NCI-H748 (cell line): Measurements from ENCODE around the gene SUV39H1.

Experiments
- DNase-seq: peaks from one replicate; lab custom pipeline; 2025; ENCODE audit not compliant: unreplicated experiment; lab: John Stamatoyannopoulos, UW

The SUV39H1 gene

DNA sequence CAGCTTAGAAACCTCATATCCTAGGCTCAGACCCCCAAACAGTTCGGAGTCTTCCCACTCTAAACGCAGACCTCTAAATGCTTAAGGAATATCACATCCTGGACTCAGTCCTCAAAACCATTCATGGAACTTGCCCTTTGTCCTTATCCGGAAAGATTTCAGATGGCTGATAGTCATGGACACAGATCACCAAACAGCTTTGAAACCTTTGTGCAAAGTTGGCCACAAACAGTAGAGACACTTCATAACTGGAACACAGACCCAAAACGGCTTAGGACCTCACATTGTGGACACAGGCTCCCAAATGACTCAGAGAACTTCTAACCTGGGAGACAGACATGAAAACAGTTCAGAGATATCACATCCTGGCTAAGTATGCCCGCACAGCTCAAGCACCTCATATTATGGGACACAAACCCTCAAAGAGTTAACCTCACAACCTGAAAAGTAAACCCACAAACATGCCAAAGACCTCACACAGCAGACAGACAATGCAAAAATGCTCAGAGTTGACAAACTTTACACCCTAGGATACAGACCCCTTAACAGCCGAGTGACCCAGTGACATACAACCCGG, 15.5 kb downstream of the SUV39H1 start:
- DNase-seq: no peak

DNA sequence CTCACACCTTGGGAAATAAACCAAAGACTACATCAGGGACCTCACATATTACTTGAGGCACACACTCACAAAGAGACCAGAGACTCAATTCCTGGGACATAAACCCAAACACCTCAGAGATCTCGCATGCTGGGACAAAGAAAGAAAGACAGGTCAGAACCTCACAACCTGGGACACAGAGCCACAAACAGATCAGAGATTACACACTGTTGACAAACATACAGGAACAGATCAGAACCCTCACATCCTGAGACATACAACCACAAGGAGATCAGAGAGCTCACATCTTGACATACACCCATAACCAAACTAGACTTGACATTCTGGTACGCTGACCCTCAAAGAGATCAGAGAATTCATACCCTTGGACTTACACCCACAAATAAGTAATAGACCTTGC, 17.3 kb downstream of the SUV39H1 start:
- no peak for DNase-seq

DNA sequence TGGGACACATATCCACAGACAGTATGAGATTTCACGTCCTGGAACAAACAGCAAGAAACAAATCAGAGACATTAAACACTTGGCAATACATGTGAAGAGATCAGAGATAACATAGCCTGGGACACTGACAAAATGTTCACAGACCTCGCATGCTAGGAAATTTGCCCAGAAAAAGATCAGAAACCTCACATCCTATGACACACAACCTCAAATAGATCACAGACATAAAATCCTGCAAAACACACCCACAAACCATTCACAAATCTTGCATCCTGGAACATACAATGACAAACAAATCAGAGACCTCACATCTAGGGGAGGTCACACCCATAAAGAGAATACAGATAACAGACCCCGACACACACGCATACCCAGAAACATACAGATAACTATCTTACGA, 18.0 kb downstream of the SUV39H1 start:
- no peak for DNase-seq

DNA sequence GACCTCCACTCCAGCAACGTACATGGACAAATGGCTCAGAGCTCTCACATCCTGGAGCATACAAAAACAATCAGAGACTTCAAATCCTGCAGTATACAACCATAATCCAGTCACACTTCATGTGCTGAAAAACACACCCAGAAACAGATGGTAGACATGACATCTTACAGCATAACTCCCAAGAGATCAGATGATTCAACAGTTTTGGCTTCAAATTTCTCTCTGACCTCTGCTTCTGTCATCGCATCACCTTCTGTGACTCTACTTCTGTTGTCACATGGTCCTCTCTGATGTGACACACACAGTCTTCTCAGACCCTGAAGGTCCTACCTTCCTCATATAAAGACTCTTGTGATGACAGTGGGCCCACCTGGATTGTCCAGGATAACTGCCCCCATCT, 18.5 kb downstream of the SUV39H1 start:
- DNase-seq: no peak

DNA sequence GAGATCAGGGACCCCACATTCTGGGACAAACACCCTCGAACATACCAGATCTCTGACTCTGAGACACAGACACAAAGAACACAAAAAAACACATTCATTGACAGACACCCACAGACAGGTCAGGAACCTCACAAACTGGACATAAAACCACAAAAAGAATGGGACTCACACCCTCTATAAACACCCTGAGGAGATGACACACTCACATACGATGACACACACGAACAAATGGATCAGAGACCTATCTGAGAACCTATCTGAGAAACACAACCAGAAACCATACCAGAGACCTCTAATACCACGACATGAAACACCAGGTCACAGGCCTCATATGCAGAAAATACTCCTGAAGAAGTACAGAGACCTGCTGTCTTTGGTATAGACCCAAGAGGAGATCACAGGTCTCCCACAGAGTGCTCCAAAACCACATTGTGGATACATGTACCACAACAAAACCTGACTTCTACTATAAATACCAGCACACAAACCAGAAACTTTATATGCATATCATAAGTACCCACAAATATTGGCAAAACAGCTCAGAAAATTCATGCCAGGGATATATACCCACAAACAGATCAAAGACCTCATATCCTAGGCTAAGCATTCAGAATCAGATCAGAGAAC, 19.5 kb downstream of the SUV39H1 start:
- no peak for DNase-seq

DNA sequence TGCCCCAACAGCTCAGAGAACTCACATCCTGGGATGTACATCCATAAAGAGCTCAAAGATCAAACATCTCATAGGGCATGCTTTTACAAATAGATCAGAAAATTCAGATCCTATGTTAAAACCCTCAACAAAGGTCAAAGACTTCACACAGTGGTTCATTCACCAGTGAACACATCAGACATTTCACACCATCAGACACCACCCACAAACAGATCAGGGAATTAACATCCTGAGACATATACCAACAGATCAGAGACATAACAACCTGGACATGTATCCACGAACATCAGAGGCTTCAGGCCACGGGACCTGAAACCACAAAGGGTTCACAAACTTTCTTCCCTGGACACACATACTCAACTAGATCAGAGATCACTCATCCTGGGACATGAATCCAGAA, 23.4 kb downstream of the SUV39H1 start:
- no peak for DNase-seq

DNA sequence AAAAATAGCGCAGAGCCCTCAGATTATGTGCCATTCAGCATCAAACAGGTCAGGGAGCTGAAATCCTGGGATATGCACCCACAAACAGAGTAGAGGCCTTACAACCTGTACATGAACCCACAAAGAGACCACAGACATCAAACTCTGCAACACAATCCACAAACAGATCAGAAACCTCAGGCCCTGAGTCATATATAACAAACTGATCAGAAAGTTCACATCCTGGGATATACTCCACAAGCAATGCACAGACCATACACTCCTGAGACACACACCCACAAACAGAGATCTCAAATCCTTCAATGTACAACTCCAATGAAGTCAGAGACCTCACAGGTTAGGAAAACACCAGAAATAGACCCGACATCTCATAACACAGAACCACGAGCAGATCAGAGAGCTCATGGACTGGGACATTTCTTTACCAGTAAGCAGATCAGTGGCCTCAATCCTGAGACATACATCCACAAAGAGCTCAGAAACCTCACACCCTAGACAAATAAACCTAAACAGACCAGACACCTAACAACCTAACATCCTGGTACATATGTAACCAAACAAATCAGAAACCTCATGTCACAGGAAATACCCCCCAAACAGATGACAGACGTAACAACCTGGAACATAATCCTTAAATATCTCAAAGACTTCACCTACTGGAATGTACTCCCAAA, 24.2 kb downstream of the SUV39H1 start:
- no peak for DNase-seq

DNA sequence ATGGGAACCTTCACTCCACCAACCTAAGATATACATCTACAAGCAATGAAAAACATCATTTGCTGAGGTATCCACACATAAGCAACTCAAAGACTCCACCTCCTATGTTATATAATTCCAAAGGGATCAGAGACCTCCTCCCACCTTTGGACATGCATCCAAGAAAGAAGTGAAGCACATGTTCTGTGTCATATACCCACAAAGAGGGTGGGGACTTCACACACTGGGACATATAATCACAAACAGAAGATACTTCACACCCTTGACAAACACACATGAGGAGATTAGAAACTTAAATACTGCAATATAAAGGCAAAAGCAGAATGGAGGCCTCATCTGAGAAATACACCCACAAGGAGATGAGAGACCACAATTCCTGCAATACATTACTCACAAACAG, 25.4 kb downstream of the SUV39H1 start:
- no peak for DNase-seq

DNA sequence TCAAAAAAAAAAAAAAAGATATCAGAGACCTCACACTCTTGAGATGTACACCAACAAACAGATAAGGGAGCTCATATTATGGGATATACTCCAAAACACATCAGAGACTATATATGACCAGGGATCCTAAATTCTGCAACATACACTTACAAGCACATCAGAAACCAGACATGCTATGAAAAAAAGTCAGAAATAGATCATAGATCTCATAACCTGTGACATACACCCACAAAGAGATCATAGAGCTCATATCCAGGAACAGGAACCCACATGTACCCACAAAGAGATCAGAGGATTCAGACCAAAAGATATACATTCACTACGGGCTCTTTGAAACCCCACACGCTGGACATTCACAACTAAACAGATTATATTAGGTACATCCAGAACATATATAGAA, 30.1 kb downstream of the SUV39H1 start:
- no peak for DNase-seq

DNA sequence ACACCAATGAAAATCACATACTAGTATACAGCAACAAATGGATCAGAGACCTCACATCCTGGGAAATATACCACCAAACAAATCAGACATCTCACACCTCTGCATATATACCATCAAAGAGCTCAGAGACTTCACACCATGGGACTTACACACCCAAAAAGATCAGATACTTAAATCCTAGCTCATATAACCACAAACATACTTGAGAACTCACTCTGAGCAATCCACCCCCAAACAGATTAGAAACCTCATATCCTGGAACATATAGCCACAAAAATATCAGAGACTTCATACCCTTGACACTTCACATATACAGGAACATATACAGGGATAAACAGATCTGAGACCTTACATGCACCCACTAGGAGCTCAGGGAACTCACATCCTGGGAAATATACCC, 32.1 kb downstream of the SUV39H1 start:
- no peak for DNase-seq

DNA sequence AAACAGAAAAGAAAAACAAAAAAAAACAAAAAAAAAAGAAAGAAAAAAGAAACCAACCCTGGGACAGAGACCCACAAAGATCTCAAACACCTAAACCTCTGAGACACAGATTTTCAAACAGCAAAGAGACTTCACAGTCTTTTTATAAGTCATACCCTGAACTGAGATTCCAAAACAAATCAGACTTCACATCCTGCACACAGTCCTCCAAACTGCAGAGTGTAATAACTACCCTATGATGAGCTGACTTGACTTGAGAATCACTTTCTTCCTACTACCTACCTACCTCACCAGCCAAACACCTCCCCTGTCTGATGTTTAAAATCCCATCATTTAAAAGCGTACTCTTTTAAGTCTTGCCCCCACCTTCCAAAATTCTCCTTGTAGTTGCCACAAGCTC, 39.8 kb downstream of the SUV39H1 start:
- no peak for DNase-seq

DNA sequence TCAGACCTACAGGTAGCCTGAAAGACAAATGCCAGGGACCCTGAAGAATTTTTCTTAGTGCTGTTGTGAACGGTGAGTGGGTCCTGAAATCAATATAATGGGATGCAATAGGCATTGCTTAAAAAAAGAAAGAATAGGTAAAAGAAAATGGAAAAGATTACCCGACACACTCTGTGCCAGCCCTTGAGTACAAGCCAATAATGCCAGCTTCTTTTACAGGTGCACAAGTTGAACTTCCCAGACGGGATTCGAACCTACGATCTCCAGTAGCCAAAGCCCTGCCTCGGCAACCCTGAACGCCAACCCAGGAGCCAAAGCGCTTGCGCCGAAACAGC, 40.3 kb downstream of the SUV39H1 start:
- DNase-seq: no peak

DNA sequence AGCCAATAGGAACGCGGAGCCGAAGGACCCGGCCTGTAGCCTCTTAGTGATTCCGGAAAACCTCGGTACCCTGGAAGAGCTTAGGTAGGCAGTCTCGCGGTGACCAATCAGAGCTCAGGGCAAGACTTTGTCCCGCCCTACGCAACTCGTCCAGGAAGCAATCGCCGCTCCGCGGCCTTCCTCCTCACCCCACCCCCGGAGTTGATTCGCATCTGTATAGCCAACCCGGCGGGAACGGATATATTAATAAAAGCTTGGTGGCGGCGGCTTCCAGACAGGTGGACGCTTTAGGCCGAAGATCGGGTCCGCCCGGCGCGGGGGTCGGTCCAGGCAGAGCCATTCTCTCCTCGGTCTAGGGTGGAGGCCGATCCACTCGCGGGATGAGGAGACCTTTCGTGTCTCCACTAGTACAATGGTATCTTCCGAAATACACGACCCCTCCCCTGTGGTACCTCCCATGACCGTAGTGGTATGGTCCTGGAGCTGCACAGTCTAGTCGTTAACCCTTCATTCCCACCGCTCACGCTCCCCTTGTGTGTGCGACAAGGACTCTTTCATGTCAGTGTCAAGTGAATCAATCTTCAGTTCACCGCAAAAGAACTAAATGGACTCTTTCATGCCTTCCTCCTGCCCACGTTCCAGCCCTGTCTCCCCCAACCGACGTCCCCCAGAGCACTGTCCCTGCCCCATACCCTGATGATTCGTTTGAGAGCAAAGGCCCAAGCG, 40.8 kb downstream of the SUV39H1 start:
- peak; percentile 98 for DNase-seq

DNA sequence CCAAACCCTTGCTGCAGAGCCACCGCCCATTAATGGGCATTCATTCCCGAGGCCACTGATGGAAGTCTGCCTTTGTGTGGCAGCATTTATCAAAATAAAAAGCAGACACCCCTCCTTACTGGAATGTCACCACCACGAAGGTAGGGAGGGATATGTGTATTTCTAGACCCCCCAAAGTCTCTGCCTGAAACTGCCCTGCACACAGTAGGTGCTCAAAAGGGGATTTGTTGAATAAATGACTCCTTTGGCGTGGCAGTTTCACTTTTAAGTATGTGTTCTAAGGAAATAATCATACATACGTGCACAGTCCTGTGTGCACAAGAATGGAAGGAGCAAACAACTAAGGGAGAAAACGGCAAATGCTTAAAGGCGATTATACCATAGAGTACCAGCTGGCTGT, 41.4 kb downstream of the SUV39H1 start:
- peak; percentile 58 for DNase-seq

DNA sequence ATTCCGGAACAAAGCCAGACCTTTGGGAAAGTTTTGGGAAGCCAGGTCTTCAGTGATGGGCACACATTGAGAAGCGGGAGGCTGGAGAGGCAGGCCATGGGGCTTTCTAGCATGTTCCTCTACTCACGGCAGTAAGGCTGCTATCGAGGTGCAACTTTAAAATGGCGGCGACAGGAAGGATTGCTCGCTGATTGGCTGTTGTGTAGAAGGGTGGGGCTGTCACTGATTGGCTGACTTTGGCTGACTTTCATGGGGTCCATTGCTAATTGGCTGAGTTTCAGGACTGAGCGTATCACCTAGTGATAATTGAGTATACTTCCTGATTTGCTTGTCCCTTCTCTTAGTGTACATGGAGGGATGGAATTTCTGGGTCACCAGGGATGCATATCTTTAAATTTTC, 45.3 kb downstream of the SUV39H1 start:
- DNase-seq: no peak

DNA sequence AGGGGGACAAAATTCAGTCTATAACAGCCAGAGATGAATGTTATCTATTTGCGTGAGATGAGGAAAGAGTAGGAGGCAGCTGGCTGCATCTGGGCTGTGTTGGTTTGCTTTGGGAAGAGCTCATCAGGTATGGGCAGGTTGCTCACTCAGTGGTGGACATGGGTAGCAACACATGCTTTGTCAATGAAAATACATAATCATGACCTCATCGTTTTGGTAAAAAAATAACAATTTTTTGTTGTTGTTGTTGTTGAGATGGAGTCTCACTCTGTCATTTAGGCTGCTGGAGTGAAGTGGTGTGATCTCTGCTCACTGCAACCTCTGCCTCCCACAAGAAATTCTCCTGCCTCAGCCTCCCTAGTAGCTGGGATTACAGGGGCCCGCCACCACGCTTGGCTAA, 48.7 kb downstream of the SUV39H1 start:
- DNase-seq: no peak

DNA sequence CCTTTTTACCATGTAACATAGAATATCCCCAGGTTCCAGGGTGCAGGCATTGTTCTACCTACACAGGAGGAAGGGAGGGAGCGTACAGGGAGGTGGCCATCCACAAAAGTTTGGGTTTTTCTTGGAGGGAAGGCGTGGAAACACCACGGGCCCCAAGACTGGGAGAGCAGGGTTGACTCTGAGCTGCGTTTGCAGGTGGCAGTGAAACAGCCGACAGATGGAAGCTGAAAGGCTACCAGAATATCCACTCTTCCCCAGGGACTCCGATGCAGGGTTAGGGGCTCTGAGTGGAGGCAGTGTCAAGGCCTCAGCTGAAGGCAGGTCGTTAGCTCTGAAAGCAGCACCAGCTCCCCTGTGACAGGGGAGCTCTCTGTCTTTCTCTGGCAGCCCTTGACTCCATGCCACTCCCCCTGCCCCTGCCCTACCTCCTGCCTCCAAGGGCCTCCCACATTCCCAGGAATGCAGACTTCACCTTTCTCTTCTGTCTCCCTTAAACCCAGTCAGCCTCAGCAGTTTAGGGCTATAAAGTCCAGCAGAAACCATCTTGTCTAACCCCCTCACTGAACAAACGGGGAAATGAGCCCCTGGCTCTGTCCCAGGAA, 51.0 kb downstream of the SUV39H1 start:
- no peak for DNase-seq

DNA sequence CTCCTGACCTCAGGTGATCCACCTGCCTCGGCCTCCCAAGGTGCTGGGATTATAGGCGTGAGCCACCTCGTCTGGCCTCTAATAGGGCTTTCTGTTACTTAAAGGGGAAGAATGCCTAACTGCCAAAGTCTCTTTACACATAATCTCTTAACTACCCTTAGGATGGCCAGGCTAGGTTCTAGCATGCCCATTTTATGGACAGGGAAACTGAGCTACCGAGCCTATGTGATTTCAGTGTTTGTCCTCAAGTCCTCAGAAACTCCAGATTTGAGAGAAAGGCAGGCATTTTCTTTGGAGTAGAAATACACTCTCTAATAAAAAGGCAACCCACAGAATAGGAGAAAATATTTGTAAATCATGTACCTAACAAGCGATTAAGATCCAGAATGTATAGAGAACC, 52.6 kb downstream of the SUV39H1 start:
- DNase-seq: no peak

DNA sequence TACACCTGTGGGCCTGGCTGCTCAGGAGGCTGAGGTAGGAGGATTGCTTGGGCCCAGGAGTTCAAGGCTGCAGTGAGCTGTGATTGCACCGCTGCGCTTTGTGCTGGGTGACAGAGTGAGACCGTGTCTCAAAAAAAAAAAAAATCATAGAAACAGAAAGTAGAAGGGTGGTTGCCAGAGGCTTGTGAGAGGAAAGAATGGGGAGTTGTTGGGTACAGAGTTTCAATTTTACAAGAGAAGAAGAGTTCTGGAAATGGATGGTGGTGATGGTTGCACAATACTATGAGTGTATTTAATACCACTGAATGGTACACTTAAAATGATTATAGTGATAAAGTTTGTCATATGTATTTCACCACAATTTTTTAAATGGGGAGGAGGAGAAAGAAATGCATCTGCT, 54.8 kb downstream of the SUV39H1 start:
- no peak for DNase-seq

DNA sequence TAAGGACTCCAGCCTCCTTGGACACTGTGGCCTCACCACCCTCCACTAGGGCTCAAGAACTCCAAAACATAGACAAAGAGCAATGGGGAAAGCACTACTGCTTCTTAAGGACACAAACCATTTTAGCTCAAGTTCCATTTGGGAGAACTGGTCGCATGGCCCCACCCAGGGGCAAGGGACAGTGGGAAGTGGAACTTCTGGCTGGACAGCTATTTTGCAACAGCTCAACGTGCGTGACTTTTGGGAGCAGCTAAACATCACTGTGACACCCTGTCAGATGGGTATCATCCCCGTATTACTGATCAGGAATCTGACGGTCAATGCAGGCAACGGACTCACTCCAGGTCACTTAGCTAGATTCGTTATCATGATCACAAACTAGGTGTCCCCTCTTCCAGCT, 56.0 kb downstream of the SUV39H1 start:
- DNase-seq: no peak

DNA sequence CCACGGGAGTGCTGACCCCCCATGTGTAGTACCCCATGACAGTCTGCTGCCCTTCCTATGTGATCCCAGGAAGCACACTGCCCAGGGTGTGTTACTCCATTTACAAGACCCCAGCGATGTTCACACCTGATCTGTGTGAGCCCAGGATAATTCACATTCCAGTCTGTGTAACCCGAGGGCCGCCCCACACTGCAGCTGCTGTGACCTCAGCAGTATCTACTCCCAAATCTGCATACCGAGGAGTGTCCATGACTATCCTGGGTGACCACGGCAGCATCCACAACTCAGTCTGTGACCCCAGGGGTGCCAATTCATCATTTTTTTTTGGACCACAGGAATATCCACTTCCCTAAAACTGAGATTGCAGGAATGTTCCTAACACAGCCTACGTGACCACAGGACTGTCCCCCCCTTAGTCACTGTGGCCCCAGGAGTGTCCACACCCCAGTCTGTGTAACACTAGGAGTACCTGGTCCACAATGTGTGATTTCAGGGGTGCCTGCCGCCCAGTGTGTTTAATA, 57.2 kb downstream of the SUV39H1 start:
- DNase-seq: no peak

DNA sequence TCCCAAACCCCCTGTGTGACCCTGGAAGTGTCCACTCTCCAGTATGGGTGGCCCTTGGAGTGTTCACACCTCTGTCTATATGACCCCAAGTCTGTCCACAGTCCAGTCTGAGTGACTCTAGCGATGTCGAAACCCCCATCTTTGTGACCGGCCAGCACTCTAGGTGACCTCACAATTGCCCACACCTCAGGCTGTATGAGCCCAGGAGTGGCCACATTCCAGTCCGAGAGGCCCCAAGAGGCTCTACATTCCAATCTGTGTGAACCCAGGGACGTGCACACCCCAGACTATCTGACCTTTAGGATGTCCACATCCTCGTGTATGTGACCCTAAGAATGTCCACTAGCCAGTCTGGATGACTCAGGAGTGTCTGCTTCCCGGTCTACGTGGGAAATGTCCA, 57.7 kb downstream of the SUV39H1 start:
- no peak for DNase-seq
